Memory B cell (primary cell): Measurements from ENCODE around the gene TENT5C.

Experiments used
- ATAC-seq: fragments of 150-1000 bp; cut with Tn5 transposase; 2 replicates; pipeline ENCODE4 v1.10.0; 2021; ENCODE audit warnings: low read depth, mild to moderate bottlenecking, moderate library complexity
- DNase-seq, 2 donors: peaks; one replicate each; pipeline ENCODE4 v3.0.0; 2022; ENCODE audit warnings: low spot score in 2 of 2
- H3K27ac Mint-ChIP-seq: one replicate; pipeline ENCODE4 v1.8.0; 2022; ENCODE audit warnings: mild to moderate bottlenecking, moderate library complexity, mixed read lengths
- H3K27me3 Mint-ChIP-seq: one replicate; pipeline ENCODE4 v1.8.0; 2022; ENCODE audit warnings: mixed read lengths
- H3K36me3 Mint-ChIP-seq: one replicate; pipeline ENCODE4 v1.8.0; 2022; ENCODE audit warnings: mild to moderate bottlenecking, mixed read lengths
- H3K4me1 Mint-ChIP-seq: one replicate; pipeline ENCODE4 v1.8.0; 2022; ENCODE audit warnings: mixed read lengths
- H3K4me3 Mint-ChIP-seq: one replicate; pipeline ENCODE4 v1.8.0; 2022; ENCODE audit warnings: mild to moderate bottlenecking, moderate library complexity, mixed read lengths
- H3K9me3 Mint-ChIP-seq: one replicate; pipeline ENCODE4 v1.8.0; 2022; ENCODE audit warnings: mixed read lengths

The TENT5C gene

DNA sequence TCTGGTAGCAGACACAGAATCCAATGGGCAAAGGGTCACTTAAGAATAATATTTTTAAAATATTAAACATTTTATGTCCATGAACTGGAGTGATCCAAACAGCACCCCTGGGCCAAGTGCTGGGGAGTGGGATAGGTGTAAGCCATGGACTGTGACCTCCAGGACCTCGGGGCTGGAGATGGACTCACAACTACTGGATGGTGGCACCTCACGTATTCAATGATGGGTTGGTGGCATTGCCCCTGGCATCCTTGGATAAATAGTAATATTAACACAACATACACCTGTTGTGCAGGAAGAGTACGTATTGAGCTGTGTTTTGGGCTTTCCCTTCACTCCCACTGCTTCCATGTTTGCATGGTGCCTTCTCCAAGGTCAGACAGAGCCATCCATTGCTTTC, 39.3 kb upstream of the TENT5C start:
- DNase-seq (no peak), ATAC-seq (no peak)
- H3K4me1 Mint-ChIP-seq: peaks cover 11% of the 10 kb centered on the region
- no peaks in the 10 kb centered on the region for H3K9me3 Mint-ChIP-seq
- no peak overlapping the region for H3K4me3 Mint-ChIP-seq
- no peaks in the 10 kb centered on the region for H3K36me3 Mint-ChIP-seq
- no peak overlapping the region for H3K27ac Mint-ChIP-seq
- peaks cover 2% of the 10 kb centered on the region for H3K27me3 Mint-ChIP-seq

DNA sequence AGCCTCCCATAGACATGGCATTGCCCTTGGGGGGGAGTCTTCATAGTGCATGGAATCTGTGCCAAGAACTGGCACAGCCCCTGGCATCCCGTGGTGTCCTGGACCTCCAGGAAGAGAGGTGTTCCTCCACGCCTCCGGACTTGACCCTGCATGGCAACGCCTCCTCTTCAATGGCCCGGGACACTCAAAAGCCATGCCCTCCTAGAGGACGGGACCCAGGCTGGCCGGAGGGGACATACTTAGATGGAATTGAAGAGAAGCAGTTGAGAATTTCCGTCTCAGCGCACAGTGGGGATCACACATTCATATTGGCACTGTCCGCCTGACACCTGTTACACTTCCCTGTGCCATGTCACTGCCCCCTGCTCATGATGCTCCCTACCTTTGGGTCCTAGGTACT, 38.4 kb upstream of the TENT5C start:
- ATAC-seq (no peak), DNase-seq (no peak)
- Mint-ChIP-seq H3K4me1 (peaks cover 18% of the 10 kb centered on the region), H3K4me3 (no peak overlapping the region), H3K27me3 (peaks cover 2% of the 10 kb centered on the region), H3K36me3 (no peaks in the 10 kb centered on the region), H3K27ac (no peak overlapping the region), H3K9me3 (no peaks in the 10 kb centered on the region)

DNA sequence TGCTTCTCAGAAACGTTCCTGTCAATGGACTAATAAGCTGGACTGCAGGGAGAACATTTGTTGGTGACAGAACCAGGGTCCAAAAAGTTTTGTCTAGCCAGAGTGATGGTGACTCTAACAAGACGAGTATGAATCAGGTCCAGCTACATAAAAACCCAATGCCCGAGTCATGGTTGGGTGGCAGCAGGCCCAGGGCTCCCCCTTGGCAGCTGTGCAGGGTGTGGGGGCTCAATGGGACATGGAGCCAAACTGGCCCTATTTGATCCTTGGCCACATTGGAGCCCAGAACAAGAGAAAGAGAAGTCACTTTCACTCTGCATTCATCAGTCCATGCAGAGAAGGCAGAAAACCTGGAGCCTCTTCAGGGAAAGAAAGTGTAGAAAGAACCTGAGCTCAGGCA, 37.9 kb upstream of the TENT5C start:
- ATAC-seq (no peak), DNase-seq (no peak)
- H3K27ac Mint-ChIP-seq: no peak overlapping the region
- H3K4me1 Mint-ChIP-seq: peaks cover 23% of the 10 kb centered on the region
- H3K27me3 Mint-ChIP-seq: peaks cover 2% of the 10 kb centered on the region
- no peak overlapping the region for H3K4me3 Mint-ChIP-seq
- H3K9me3 Mint-ChIP-seq: no peaks in the 10 kb centered on the region
- H3K36me3 Mint-ChIP-seq: no peaks in the 10 kb centered on the region

DNA sequence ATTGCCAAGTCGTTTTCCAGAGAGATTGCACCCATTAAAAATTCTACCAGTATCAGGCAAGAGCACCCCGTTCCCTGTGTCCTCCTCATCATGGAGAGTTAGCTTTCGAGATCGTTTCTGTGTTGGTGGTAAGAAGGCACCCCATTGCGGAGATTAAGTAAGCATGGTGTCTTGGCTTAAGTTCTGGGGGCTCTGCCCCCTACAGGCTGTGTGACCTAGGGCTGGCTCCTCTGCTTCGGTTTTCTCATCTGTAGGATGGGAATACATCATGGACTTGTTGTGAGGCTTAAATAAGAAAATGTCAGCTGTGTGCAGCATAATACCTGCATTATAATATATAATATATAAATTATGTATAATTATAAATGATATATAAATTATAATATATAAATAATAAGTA, 36.8 kb upstream of the TENT5C start:
- H3K9me3 Mint-ChIP-seq: no peaks in the 10 kb centered on the region
- DNase-seq (no peak), ATAC-seq (no peak)
- H3K4me3 Mint-ChIP-seq: no peak overlapping the region
- H3K27me3 Mint-ChIP-seq: no peaks in the 10 kb centered on the region
- H3K27ac Mint-ChIP-seq: no peak overlapping the region
- no peaks in the 10 kb centered on the region for H3K36me3 Mint-ChIP-seq
- peaks cover 23% of the 10 kb centered on the region for H3K4me1 Mint-ChIP-seq

DNA sequence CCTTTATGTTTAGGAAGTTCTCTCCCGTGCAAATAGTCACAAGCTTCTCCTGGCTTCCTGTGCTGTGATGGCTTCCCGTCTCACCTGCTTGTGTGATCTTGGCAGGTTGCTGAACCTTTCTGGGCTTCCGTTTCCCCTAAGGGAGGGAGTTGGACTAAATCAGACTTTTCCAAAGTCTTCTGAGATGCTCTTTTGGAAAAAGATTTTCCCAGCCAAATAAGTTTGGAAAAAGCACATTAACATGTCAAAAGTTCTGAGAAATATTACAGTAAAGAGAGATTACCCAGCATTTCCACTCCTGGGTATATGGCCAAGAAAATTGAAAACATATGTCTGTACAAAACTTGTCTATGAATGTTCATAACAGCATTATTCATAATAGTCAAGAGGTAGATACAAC, 36.0 kb upstream of the TENT5C start:
- Mint-ChIP-seq H3K27ac (no peak overlapping the region), H3K4me3 (no peak overlapping the region), H3K27me3 (no peaks in the 10 kb centered on the region), H3K9me3 (no peaks in the 10 kb centered on the region), H3K36me3 (no peaks in the 10 kb centered on the region), H3K4me1 (peaks cover 20% of the 10 kb centered on the region)
- DNase-seq (no peak), ATAC-seq (no peak)

DNA sequence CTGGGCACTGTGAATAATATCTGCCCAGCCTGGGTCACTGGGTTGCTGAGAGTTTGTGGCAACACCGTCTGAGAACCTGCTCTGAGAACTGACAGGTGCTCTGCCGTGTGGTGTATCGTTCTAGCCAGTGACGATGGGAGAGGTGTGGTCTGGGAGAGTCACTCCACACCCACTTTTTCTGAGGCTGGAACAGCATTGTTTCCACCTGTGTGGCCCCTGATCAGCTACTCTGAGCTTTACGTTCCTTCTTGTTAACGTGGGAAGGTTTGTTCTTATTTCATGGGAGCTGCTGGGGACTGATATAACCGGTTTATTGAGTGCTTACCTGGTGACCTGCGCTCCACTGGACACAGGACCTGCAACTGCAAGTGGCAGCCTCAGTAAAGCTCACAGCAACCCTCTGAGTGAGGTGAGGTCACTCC, 34.8 kb upstream of the TENT5C start:
- no peaks in the 10 kb centered on the region for H3K36me3 Mint-ChIP-seq
- no peak overlapping the region for H3K4me3 Mint-ChIP-seq
- no peaks in the 10 kb centered on the region for H3K27me3 Mint-ChIP-seq
- DNase-seq (peak in 1 of 2 donors; percentile 7), ATAC-seq (peak; percentile 74)
- no peak overlapping the region for H3K27ac Mint-ChIP-seq
- no peaks in the 10 kb centered on the region for H3K9me3 Mint-ChIP-seq
- peaks cover 23% of the 10 kb centered on the region for H3K4me1 Mint-ChIP-seq

DNA sequence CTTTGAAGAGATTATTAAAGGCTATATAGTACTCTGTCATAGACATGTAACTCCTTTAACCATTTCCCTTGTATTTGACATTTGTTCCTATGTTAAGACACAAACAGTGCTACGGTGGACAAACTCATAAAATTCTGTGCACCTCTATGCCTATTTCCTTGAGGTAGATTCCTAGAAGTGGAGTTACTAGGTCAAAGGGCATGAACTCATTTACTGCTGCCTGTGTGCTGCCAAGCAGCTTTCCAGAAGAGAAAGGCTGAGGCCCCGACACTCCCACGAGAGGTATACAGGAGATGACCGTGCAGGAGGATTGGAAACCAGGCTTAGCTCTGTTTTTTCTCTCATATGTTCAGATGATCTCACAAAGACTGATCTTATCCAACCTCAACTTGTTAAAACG, 34.4 kb upstream of the TENT5C start:
- no peak for ATAC-seq

DNA sequence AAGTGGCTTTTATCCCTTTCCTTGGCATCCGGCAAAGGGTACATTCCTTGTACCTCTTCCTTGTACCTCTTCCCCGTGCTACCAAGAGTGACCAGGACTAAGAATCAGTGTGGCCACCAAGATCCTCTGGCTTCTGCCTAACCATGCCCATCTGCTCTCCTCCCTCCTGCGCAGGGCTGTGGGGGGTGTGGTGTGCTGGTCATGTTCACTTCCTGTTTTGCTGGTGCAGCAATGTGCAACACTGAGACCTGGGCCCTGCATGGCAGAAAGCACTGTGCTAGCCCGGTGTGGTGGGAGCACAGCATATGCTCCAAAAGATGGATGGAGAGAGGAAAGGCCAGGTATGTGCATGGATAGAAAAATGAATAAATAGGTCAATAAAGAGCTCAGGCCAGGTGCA, 33.3 kb upstream of the TENT5C start:
- no peaks in the 10 kb centered on the region for H3K9me3 Mint-ChIP-seq
- H3K27me3 Mint-ChIP-seq: no peaks in the 10 kb centered on the region
- H3K4me1 Mint-ChIP-seq: peaks cover 23% of the 10 kb centered on the region
- no peaks in the 10 kb centered on the region for H3K36me3 Mint-ChIP-seq
- H3K27ac Mint-ChIP-seq: peak overlapping the region; percentile 12
- DNase-seq: peak; percentile 31 to 49
- peak overlapping the region; percentile 39 for H3K4me3 Mint-ChIP-seq
- ATAC-seq: peak; percentile 91

More for the DNA sequence above, 34.4 kb upstream of the TENT5C start:
- no peak overlapping the region for H3K4me3 Mint-ChIP-seq
- no peaks in the 10 kb centered on the region for H3K36me3 Mint-ChIP-seq
- H3K9me3 Mint-ChIP-seq: no peaks in the 10 kb centered on the region
- H3K27me3 Mint-ChIP-seq: no peaks in the 10 kb centered on the region
- H3K4me1 Mint-ChIP-seq: peaks cover 23% of the 10 kb centered on the region
- no peak for DNase-seq
- H3K27ac Mint-ChIP-seq: peak overlapping the region; percentile 73

DNA sequence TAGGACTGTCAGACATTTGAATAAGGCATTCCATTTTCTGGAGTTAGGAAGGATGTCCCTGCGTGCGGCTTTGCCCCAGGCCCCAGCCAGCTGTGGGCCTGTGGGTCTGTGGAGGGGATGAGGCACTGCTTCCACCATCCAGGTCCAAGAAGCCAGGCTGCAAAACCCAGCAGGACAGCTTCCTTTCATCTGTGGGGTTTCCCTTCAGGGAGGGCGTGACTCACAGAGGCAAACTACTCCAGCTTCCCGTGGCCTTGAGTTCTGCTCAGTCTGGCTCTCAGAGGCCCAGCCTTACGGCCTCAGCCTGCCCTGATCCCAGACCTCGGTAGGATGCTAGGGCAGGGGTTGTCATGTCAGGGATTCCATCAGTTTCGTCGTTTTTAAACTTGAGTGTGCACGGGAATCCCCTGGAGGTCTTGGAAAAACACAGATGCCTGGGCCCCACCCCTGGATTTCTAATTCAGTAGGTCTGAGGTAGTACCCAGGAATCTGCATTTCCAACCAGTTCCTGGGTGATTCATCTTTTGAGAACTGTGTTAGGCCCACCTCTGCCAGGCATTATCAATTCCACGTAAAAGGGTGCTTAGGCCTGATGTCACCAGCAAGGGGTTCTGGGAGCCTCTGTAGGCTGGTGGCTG, 32.3 kb upstream of the TENT5C start:
- Mint-ChIP-seq H3K36me3 (no peaks in the 10 kb centered on the region), H3K9me3 (no peaks in the 10 kb centered on the region), H3K4me1 (peaks cover 23% of the 10 kb centered on the region), H3K27me3 (no peaks in the 10 kb centered on the region), H3K27ac (no peak overlapping the region), H3K4me3 (no peak overlapping the region)
- no peak for DNase-seq
- no peak for ATAC-seq

DNA sequence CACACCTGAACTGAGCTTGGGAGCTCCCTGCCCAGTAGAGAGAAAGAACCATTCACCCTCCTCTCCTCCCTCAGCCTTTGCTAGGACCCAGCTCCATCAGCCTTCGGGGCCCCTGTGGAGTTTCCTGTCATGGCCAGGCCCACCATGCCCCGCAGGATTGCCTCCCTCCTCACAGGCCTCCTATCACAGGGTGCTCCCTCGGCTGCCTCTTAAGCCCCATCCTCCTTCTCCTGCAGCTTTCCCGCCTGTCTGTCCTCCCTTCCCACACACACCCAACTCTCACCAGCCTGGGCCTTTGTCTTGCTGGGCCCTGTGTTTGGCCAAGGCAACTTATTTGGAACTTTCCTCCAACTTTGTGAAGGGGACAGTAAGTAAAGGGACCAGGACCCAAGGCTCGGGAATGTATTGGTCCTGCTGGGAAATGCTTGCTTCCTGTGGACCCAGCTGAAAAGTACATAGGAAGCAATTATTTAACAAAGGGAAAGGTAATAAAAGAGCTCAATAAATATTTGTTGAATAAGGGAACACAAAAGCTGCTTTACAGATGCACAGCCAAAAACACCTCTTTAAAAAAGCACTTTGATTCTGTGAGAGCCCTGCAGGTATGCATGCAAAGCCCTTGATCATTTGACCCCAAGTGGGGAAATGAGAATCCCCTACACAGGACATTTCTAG, 31.6 kb upstream of the TENT5C start:
- peaks cover 23% of the 10 kb centered on the region for H3K4me1 Mint-ChIP-seq

DNA sequence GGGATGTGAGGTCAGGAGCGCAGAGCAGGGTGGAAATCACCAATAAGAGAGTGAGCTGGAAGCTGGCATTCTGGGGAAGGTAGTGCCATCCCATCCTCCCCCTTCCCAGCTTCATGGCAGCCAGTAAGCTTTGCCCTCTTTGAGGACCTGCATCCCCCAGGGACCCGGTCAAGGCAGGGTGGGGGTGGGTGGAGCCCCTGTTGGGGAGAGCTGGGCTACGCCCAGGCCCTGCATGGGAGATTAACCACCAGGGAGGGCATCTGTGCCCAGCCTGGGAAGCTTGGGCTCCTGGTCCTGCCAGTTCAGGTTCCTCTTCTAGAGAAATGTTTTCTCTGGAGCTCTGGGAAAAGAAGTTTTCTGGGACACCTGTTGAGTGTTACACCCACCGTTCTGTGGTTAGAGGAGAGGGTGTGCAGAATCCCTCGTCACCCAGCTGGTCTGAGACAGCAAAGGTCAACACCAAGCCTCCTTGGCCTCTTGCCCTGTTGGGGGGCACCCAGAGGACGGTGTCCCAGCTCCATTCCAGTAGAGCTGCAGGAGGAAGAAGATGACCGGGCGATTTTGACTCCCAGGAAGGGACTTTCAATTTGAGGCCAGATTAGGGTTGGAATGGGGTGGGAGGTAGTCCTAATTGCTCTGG, 30.1 kb upstream of the TENT5C start:
- no peak overlapping the region for H3K27ac Mint-ChIP-seq
- H3K4me3 Mint-ChIP-seq: no peak overlapping the region

More for the DNA sequence above, 31.6 kb upstream of the TENT5C start:
- H3K9me3 Mint-ChIP-seq: no peaks in the 10 kb centered on the region
- ATAC-seq: no peak
- H3K36me3 Mint-ChIP-seq: no peaks in the 10 kb centered on the region
- H3K27ac Mint-ChIP-seq: peak overlapping the region; percentile 18
- DNase-seq: no peak
- H3K27me3 Mint-ChIP-seq: no peaks in the 10 kb centered on the region
- no peak overlapping the region for H3K4me3 Mint-ChIP-seq

DNA sequence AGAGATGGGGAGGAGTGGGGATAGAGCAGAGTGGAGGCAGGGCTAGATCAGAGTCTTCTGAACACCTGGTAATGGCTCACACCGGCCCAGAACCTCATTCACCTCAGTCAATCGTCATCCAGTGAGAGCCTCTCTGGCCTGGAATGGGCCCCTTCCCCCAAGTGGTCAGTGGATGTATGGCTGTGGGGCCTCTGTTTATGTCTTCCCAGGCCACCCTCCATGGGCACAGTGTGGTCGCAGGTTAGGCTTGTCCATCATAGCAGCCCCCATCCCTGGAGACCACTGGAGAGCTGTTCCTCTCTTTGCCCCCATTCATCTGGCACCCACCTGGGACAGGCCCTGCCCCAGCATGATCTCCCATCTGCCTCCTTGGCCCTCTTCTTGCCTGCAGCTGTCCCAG, 29.6 kb upstream of the TENT5C start:
- DNase-seq (no peak), ATAC-seq (no peak)
- Mint-ChIP-seq H3K27ac (no peak overlapping the region), H3K4me3 (no peak overlapping the region), H3K36me3 (no peaks in the 10 kb centered on the region), H3K4me1 (peaks cover 25% of the 10 kb centered on the region), H3K27me3 (peaks cover 3% of the 10 kb centered on the region), H3K9me3 (no peaks in the 10 kb centered on the region)

More for the DNA sequence above, 30.1 kb upstream of the TENT5C start:
- no peak for DNase-seq
- Mint-ChIP-seq H3K9me3 (no peaks in the 10 kb centered on the region), H3K36me3 (no peaks in the 10 kb centered on the region), H3K4me1 (peaks cover 27% of the 10 kb centered on the region), H3K27me3 (peaks cover under 1% of the 10 kb centered on the region)
- ATAC-seq: no peak

DNA sequence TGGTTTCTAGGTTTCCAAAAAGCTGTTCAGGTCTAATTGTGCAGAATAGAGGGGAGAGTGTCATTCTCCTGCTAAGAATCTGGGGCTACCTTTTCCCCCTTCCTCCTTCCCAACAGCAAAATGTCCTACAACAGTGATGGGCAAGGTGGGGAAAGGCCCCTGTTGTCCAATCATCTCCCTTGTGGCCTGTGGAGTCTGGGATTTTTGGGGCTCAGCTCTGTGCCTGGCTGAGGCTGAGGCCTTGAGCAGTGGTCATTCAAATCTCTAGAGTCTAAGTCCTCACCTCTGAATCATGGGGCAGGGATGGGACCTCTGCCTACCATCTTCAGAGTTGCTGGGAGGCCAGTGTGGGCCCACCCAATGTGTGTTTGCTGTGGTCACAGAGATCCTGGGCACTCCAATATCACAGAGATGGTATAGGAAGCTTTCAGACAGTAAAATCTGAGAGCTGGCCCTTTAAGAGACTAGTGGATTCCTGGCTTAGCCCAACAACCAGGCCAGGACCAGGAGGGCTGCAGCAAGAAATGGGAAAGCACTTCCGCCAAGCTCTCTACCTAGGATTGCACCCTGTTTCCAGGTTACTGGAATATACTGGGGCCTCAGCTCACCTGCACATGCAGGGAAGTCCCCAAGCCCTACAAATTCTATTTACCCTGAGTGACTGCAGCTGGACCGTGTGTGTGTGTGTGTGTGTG, 28.5 kb upstream of the TENT5C start:
- Mint-ChIP-seq H3K4me3 (no peak overlapping the region), H3K27me3 (peaks cover 3% of the 10 kb centered on the region), H3K27ac (no peak overlapping the region), H3K9me3 (no peaks in the 10 kb centered on the region), H3K36me3 (no peaks in the 10 kb centered on the region), H3K4me1 (peaks cover 16% of the 10 kb centered on the region)
- no peak for ATAC-seq
- no peak for DNase-seq

DNA sequence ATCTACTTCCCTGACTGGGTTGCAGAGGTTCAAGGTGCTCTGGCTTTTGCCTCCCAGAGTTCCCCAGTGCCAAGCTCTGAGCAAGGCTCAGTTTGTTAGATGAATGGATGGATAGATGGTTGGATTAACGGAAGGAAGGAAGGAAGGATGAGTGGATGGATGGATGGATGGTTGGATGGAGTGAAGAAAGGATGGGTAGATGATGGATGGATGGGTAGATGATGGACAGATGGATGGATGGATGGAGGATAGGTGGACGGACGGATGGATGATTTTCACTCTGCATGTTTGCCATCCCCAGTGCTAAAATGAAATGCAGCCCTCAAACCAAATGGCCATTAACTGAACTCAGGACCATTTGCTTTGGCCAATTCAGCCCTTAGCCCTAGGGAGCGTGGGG, 27.4 kb upstream of the TENT5C start:
- H3K27ac Mint-ChIP-seq: no peak overlapping the region
- H3K4me3 Mint-ChIP-seq: no peak overlapping the region
- H3K4me1 Mint-ChIP-seq: peaks cover 12% of the 10 kb centered on the region
- ATAC-seq (no peak), DNase-seq (no peak)
- H3K9me3 Mint-ChIP-seq: peaks cover 2% of the 10 kb centered on the region
- H3K36me3 Mint-ChIP-seq: no peaks in the 10 kb centered on the region
- H3K27me3 Mint-ChIP-seq: peaks cover 3% of the 10 kb centered on the region
